HG02678 (cell line): ENCODE data around the gene ITGB4.

Experiments used
- ATAC-seq: cut with Tn5 transposase; IDR thresholded peaks from one replicate; pipeline ENCODE4 v1.9.1; 2021; ENCODE audit warnings: mild to moderate bottlenecking, moderate library complexity; ENCODE audit not compliant: unreplicated experiment

ITGB4 gene

GRCh38 chr17:75730065-75730464 lies 8.8 kb downstream of the ITGB4 start:
- no peak for ATAC-seq

- no peak for ATAC-seq
Observed at GRCh38 chr17:75731086-75731715, 9.9 kb downstream of the ITGB4 start.

GRCh38 chr17:75731716-75732498 lies 10.6 kb downstream of the ITGB4 start:
- no peak for ATAC-seq

- ATAC-seq, result no peak
Observed at GRCh38 chr17:75733471-75733870, 12.2 kb downstream of the ITGB4 start.

- ATAC-seq, result no peak
Observed at GRCh38 chr17:75734674-75735294, 13.5 kb downstream of the ITGB4 start.

GRCh38 chr17:75736173-75736835 lies 15.0 kb downstream of the ITGB4 start:
- no peak for ATAC-seq

GRCh38 chr17:75737133-75737962 lies 16.1 kb downstream of the ITGB4 start:
- no peak for ATAC-seq

- ATAC-seq, result no peak
Observed at GRCh38 chr17:75738218-75738802, 17.1 kb downstream of the ITGB4 start.

- no peak for ATAC-seq
Observed at GRCh38 chr17:75739174-75739573, 17.9 kb downstream of the ITGB4 start.

GRCh38 chr17:75739801-75740200 lies 18.5 kb downstream of the ITGB4 start:
- no peak for ATAC-seq

GRCh38 chr17:75740215-75740614 lies 19.0 kb downstream of the ITGB4 start:
- no peak for ATAC-seq

- no peak for ATAC-seq
Observed at GRCh38 chr17:75740631-75741077, 19.4 kb downstream of the ITGB4 start.

GRCh38 chr17:75742337-75742736 lies 21.1 kb downstream of the ITGB4 start:
- no peak for ATAC-seq

- ATAC-seq, result no peak
Observed at GRCh38 chr17:75743625-75744206, 22.5 kb downstream of the ITGB4 start.

- ATAC-seq, result no peak
Observed at GRCh38 chr17:75748706-75749105, 27.4 kb downstream of the ITGB4 start.

GRCh38 chr17:75749545-75750389 lies 28.5 kb downstream of the ITGB4 start:
- ATAC-seq, result no peak

- no peak for ATAC-seq
Observed at GRCh38 chr17:75750661-75751423, 29.6 kb downstream of the ITGB4 start.
